Measurements from ENCODE around the gene RPA1. TPM values are rescaled to one million over a fixed set of nuclear protein-coding genes. Genes with fewer than 3 reads are reported as not detected.
A peak's percentile ranks its signal among the peaks of the same experiment; 100 is the strongest.
"Not testable (repeated sequence)": the region's sequence is repeated elsewhere in the genome, so short reads cannot be mapped to it uniquely, and the experiment has no call there.

RPA1 gene
- total RNA-seq, 2 donors from 2014 or later = 67.4 to 81.4 TPM

GRCh38 chr17:1872254-1872653 lies 42.4 kb downstream of the RPA1 start:
- peaks cover 43% of the 10 kb centered on the region for H3K4me1 Mint-ChIP-seq
- no peak for ATAC-seq
- no peaks in the 10 kb centered on the region for H3K27me3 Mint-ChIP-seq
- peak overlapping the region; percentile 98 for H3K27ac Mint-ChIP-seq
- peaks cover 14% of the 10 kb centered on the region for H3K36me3 Mint-ChIP-seq (ENCODE audit: low read depth)
- H3K4me3 Mint-ChIP-seq = peak overlapping the region; percentile 86
- H3K9me3 ChIP-seq (ENCODE audit: control insufficient read depth, low read length, poor library complexity, severe bottlenecking) = no peaks in the 10 kb centered on the region
- DNase-seq = no peak

DNA sequence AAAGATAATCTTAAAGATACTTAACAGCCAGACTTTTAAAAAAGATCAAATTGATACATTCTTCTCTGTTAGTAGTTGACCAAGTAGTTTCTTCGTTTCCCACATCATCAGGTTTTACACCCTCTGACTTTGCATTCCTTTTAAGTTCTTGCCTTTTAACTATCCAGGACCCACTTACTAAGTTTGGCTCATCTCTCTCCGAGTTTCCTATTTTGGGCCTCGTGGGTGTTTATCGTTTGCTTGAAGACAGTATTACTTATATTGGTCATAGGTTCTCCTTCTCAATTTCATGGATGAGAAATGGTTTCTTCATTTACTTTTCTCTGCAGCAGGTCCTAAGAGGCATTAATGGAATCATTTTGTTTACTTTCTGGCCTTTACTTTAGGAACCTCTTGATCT lies 43.2 kb downstream of the RPA1 start:
- ATAC-seq = no peak
- no peaks in the 10 kb centered on the region for H3K9me3 ChIP-seq (ENCODE audit: control insufficient read depth, low read length, poor library complexity, severe bottlenecking)
- no peak for DNase-seq
- H3K27ac Mint-ChIP-seq = peak overlapping the region; percentile 98
- no peaks in the 10 kb centered on the region for H3K27me3 Mint-ChIP-seq
- H3K4me3 Mint-ChIP-seq = peak overlapping the region; percentile 85
- peaks cover 43% of the 10 kb centered on the region for H3K4me1 Mint-ChIP-seq
- H3K36me3 Mint-ChIP-seq (ENCODE audit: low read depth) = peaks cover 15% of the 10 kb centered on the region

GRCh38 chr17:1873418-1873817 lies 43.6 kb downstream of the RPA1 start:
- DNase-seq (no peak), ATAC-seq (peak; percentile 39)
- Mint-ChIP-seq H3K36me3 (ENCODE audit: low read depth) (peaks cover 15% of the 10 kb centered on the region), H3K4me3 (peak overlapping the region; percentile 85), H3K27ac (peak overlapping the region; percentile 98), H3K27me3 (no peaks in the 10 kb centered on the region), H3K4me1 (peaks cover 43% of the 10 kb centered on the region)
- H3K9me3 ChIP-seq (ENCODE audit: control insufficient read depth, low read length, poor library complexity, severe bottlenecking) = no peaks in the 10 kb centered on the region

DNA sequence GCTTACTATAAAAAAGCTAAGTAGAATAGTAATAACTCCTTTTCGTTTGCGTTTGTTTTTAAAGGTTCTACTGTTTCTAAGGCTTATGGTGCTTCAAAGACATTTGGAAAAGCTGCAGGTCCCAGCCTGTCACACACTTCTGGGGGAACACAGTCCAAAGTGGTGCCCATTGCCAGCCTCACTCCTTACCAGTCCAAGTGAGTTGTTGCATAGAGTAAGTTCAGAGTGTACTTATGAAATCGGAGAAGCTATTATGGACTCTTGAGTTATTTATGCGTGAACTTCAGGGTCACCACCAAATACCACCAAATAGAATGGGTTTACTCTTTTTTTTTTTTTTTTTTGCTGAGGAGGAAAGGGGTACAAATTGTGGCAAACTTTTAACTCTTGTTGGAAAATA lies 45.8 kb downstream of the RPA1 start:
- no peaks in the 10 kb centered on the region for H3K9me3 ChIP-seq (ENCODE audit: control insufficient read depth, low read length, poor library complexity, severe bottlenecking)
- peak overlapping the region; percentile 98 for H3K27ac Mint-ChIP-seq
- no peak for DNase-seq
- ATAC-seq = no peak
- no peak overlapping the region for H3K4me3 Mint-ChIP-seq
- H3K27me3 Mint-ChIP-seq = no peaks in the 10 kb centered on the region
- peaks cover 36% of the 10 kb centered on the region for H3K4me1 Mint-ChIP-seq
- H3K36me3 Mint-ChIP-seq (ENCODE audit: low read depth) = peaks cover 18% of the 10 kb centered on the region

- H3K27ac Mint-ChIP-seq = no peak overlapping the region
- H3K4me1 Mint-ChIP-seq = peaks cover 15% of the 10 kb centered on the region
- no peaks in the 10 kb centered on the region for H3K27me3 Mint-ChIP-seq
- no peak for ATAC-seq
- H3K9me3 ChIP-seq (ENCODE audit: control insufficient read depth, low read length, poor library complexity, severe bottlenecking) = no peaks in the 10 kb centered on the region
- no peak overlapping the region for H3K4me3 Mint-ChIP-seq
- peaks cover 13% of the 10 kb centered on the region for H3K36me3 Mint-ChIP-seq (ENCODE audit: low read depth)
- DNase-seq = no peak
Measured at GRCh38 chr17:1878419-1879121, 48.8 kb downstream of the RPA1 start.

- ATAC-seq (no peak), DNase-seq (no peak)
- Mint-ChIP-seq H3K27me3 (no peaks in the 10 kb centered on the region), H3K27ac (peak overlapping the region; percentile 34), H3K4me3 (no peak overlapping the region), H3K36me3 (ENCODE audit: low read depth) (peaks cover 24% of the 10 kb centered on the region), H3K4me1 (peaks cover 3% of the 10 kb centered on the region)
- no peaks in the 10 kb centered on the region for H3K9me3 ChIP-seq (ENCODE audit: control insufficient read depth, low read length, poor library complexity, severe bottlenecking)
Measured at GRCh38 chr17:1880851-1881630, 51.2 kb downstream of the RPA1 start.

DNA sequence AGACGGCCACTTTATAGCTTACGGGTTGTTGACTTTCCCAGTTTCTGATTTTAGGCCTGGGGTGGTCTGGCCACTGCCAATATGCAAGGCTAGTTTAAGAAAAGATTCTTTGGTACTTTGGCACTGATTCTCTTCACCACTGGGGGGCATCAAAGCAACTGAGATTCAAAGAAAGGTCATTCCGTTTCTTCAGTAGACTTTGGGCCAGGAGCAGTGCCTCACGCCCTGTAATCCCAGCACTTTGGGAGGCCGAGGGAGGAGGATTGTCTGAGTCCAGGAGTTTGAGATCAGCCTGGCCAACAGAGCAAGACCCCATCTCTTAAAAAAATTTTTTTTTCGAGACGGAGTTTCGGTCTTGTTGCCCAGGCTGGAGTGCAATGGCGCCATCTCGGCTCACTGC lies 53.0 kb downstream of the RPA1 start:
- DNase-seq = no peak
- Mint-ChIP-seq H3K27ac (no peak overlapping the region), H3K27me3 (no peaks in the 10 kb centered on the region), H3K36me3 (ENCODE audit: low read depth) (peaks cover 16% of the 10 kb centered on the region), H3K4me1 (peaks cover 3% of the 10 kb centered on the region), H3K4me3 (no peak overlapping the region)
- no peaks in the 10 kb centered on the region for H3K9me3 ChIP-seq (ENCODE audit: control insufficient read depth, low read length, poor library complexity, severe bottlenecking)
- ATAC-seq = peak; percentile 42

GRCh38 chr17:1883536-1883935 lies 53.7 kb downstream of the RPA1 start:
- ATAC-seq (no peak), DNase-seq (no peak)
- Mint-ChIP-seq H3K27ac (no peak overlapping the region), H3K27me3 (no peaks in the 10 kb centered on the region), H3K36me3 (ENCODE audit: low read depth) (peaks cover 16% of the 10 kb centered on the region), H3K4me3 (no peak overlapping the region), H3K4me1 (peaks cover 3% of the 10 kb centered on the region)
- no peaks in the 10 kb centered on the region for H3K9me3 ChIP-seq (ENCODE audit: control insufficient read depth, low read length, poor library complexity, severe bottlenecking)

DNA sequence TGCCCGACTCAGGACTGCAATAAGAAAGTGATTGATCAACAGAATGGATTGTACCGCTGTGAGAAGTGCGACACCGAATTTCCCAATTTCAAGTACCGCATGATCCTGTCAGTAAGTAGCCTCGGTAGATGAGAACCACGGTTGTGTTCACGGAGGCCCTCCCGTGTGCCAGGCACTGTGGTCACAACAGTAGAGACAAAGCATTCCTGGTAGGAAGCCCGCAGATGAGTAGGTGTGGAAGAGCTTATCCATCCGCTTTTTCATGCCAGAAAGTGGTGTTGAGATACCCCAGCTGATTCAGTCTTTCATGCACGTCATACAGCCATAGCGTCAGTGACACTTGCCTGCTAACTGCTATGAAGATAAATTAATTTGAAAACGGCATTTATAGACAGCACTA lies 58.9 kb downstream of the RPA1 start:
- H3K4me1 Mint-ChIP-seq = peaks cover 3% of the 10 kb centered on the region
- no peaks in the 10 kb centered on the region for H3K27me3 Mint-ChIP-seq
- no peaks in the 10 kb centered on the region for H3K9me3 ChIP-seq (ENCODE audit: control insufficient read depth, low read length, poor library complexity, severe bottlenecking)
- DNase-seq (no peak), ATAC-seq (no peak)
- no peak overlapping the region for H3K4me3 Mint-ChIP-seq
- H3K27ac Mint-ChIP-seq = no peak overlapping the region
- H3K36me3 Mint-ChIP-seq (ENCODE audit: low read depth) = peaks cover 12% of the 10 kb centered on the region

- H3K36me3 Mint-ChIP-seq (ENCODE audit: low read depth) = peaks cover 2% of the 10 kb centered on the region
- peak; percentile 73 for ATAC-seq
- peak overlapping the region; percentile 73 for H3K27ac Mint-ChIP-seq
- peak overlapping the region; percentile 43 for H3K4me3 Mint-ChIP-seq
- no peaks in the 10 kb centered on the region for H3K9me3 ChIP-seq (ENCODE audit: control insufficient read depth, low read length, poor library complexity, severe bottlenecking)
- H3K4me1 Mint-ChIP-seq = no peaks in the 10 kb centered on the region
- DNase-seq = no peak
- H3K27me3 Mint-ChIP-seq = no peaks in the 10 kb centered on the region
Measured at GRCh38 chr17:1890758-1891450, 61.1 kb downstream of the RPA1 start.

DNA sequence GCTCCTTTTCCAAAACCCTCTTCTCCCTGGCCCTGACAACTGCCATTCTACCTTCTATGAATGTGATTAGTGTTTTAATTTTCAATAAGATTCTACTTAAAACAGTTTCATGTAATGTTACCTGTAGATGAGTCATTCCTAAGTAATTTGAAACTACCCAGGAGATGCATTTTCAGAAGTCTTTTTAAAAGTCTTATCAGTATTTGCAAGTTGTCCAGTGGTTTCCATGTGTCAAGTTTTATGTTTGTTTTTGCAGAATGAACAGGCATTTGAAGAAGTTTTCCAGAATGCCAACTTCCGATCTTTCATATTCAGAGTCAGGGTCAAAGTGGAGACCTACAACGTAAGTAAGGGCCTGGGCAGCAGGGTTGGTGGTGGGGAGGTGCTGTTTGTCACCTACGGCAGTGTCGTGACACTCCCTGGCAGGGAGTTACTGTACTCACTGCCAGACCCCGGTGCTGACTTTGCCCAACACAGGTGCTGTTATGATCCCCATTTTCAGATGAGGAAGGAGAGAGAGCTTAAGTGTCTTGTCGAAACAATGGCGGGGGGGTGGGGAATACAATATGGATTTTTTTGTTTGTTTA lies 65.0 kb downstream of the RPA1 start:
- ATAC-seq (no peak), DNase-seq (no peak)
- Mint-ChIP-seq H3K36me3 (ENCODE audit: low read depth) (peaks cover 5% of the 10 kb centered on the region), H3K4me1 (no peaks in the 10 kb centered on the region), H3K4me3 (no peak overlapping the region), H3K27ac (no peak overlapping the region), H3K27me3 (no peaks in the 10 kb centered on the region)
- H3K9me3 ChIP-seq (ENCODE audit: control insufficient read depth, low read length, poor library complexity, severe bottlenecking) = no peaks in the 10 kb centered on the region

- not testable (repeated sequence) for H3K4me1 Mint-ChIP-seq; DNase-seq; H3K27me3 Mint-ChIP-seq; H3K36me3 Mint-ChIP-seq (ENCODE audit: low read depth); ATAC-seq; H3K4me3 Mint-ChIP-seq; H3K9me3 ChIP-seq (ENCODE audit: control insufficient read depth, low read length, poor library complexity, severe bottlenecking); H3K27ac Mint-ChIP-seq
Measured at GRCh38 chr17:1895479-1895878, 65.7 kb downstream of the RPA1 start.

All from T-helper 17 cell (primary cell).